ENCODE data around the gene POU6F2. TPM values are rescaled to one million over a fixed set of nuclear protein-coding genes. Genes with fewer than 3 reads are reported as not detected.

The POU6F2 gene
- total and polyA plus RNA-seq, 9 of the 15 experiments (the other 6 are each of a cell fraction or from before 2014, with no cell fraction given) = 0.29 to 1.5 (median 0.96) TPM

GRCh38 chr7:39142750-39143149 lies 165.0 kb downstream of the POU6F2 start:
- DNase-seq (ENCODE audit: extremely low read depth in 1 of 4, low spot score in 3 of 4) (no peak), FAIRE-seq (no peak), ATAC-seq (no peak)
- POLR2A ChIA-PET = no interaction called here
- Histone ChIP-seq H3K9me3 (replicated peaks; ENCODE audit: control insufficient read depth, insufficient read depth, low read depth, low read length) (no peaks in the 10 kb centered on the region), H3K36me3 (ENCODE audit: control insufficient read depth, insufficient read depth, low read length) (no peaks in the 10 kb centered on the region), H4K20me1 (replicated peaks; ENCODE audit: control insufficient read depth, insufficient read depth, low read length) (no peaks in the 10 kb centered on the region; the same call in 1 of the 2 replicates), H3K9me1 (ENCODE audit: control insufficient read depth, insufficient read depth, low read length) (no peaks in the 10 kb centered on the region), H3K4me2 (ENCODE audit: insufficient read depth, low read length) (no peak overlapping the region), H2AFZ (ENCODE audit: low read depth, low read length) (no peak overlapping the region), H3K27me3 (ENCODE audit: control insufficient read depth in 2 of 2, insufficient read depth in 2 of 2, low read length in 2 of 2) (no peaks in the 10 kb centered on the region), H3K4me1 (replicated peaks in 1 of 2; ENCODE audit: control insufficient read depth in 2 of 2, insufficient read depth in 2 of 2, low read length in 2 of 2) (no peaks in the 10 kb centered on the region), H3K27ac (ENCODE audit: extremely low read depth, low read depth, low read length) (no peak overlapping the region), H3K79me2 (ENCODE audit: control insufficient read depth, insufficient read depth, low read length) (no peaks in the 10 kb centered on the region), H3K9ac (ENCODE audit: insufficient read depth in 1 of 2, low read depth in 2 of 2, low read length in 2 of 2) (no peak overlapping the region), H3K4me3 (no peak overlapping the region)
- WGBS (ENCODE audit: insufficient coverage, low coverage, missing lambda C conversion rate) = 0% methylated on average over 1 of the region's 1 CpG
- CTCF ChIA-PET (ENCODE audit: low intra/inter-chr PET ratio) = no interaction called here
- intact Hi-C loops (cut with micrococcal nuclease) (no loop called here), in situ Hi-C loops (cut with MboI) (no loop called here)
- BruUV-seq (replicated peaks) = no TSS peak
- TF ChIP-seq NEUROD1 (IDR thresholded peaks at IDR 0.05; ENCODE audit: borderline replicate concordance, low read depth, low read length, partially characterized antibody) (no peak), SREBF2 (CRISPR knock-in tag; IDR thresholded peaks at IDR 0.05) (no peak), U2AF1 (optimal IDR thresholded peaks at IDR 0.05; ENCODE audit: low read depth, low read length) (no peak), MEF2A (IDR thresholded peaks at IDR 0.05; ENCODE audit: control insufficient read depth, low read depth, low read length) (no peak), BDP1 (IDR thresholded peaks at IDR 0.05; ENCODE audit: insufficient read depth, insufficient read length) (no peak), ZNF316 (IDR thresholded peaks at IDR 0.05) (peak; percentile 72), ZNF696 (CRISPR knock-in tag; conservative IDR thresholded peaks at IDR 0.05) (no peak), TFAP4 (CRISPR knock-in tag; IDR thresholded peaks at IDR 0.05; ENCODE audit: borderline replicate concordance) (no peak), MAFG (tag; conservative IDR thresholded peaks at IDR 0.05) (peak; percentile 41), SNRNP70 (optimal IDR thresholded peaks at IDR 0.05; ENCODE audit: low read depth, low read length) (no peak), RBM22 (IDR thresholded peaks at IDR 0.05; ENCODE audit: low read depth, low read length, poor library complexity, severe bottlenecking) (no peak), C11orf30 (IDR thresholded peaks at IDR 0.05; ENCODE audit: low read depth) (peak; percentile 46), TARDBP (IDR thresholded peaks at IDR 0.05) (no peak), PCBP2 (IDR thresholded peaks at IDR 0.05; ENCODE audit: low read depth, low read length, poor library complexity, severe bottlenecking) (no peak)
- TF ChIP-seq, protein P1, sequence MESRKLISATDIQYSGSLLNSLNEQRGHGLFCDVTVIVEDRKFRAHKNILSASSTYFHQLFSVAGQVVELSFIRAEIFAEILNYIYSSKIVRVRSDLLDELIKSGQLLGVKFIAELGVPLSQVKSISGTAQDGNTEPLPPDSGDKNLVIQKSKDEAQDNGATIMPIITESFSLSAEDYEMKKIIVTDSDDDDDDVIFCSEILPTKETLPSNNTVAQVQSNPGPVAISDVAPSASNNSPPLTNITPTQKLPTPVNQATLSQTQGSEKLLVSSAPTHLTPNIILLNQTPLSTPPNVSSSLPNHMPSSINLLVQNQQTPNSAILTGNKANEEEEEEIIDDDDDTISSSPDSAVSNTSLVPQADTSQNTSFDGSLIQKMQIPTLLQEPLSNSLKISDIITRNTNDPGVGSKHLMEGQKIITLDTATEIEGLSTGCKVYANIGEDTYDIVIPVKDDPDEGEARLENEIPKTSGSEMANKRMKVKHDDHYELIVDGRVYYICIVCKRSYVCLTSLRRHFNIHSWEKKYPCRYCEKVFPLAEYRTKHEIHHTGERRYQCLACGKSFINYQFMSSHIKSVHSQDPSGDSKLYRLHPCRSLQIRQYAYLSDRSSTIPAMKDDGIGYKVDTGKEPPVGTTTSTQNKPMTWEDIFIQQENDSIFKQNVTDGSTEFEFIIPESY (CRISPR knock-in tag; IDR thresholded peaks at IDR 0.05) = no peak
